ENCODE data around the gene LPCAT1. TPM values are rescaled to one million over a fixed set of nuclear protein-coding genes. Genes with fewer than 3 reads are reported as not detected.

LPCAT1 gene
- total and polyA plus RNA-seq, 10 of the 15 experiments (the other 5 are each of a cell fraction or from before 2014, with no cell fraction given), result 2.3 to 109 (median 72.7) TPM

- TF ChIP-seq CUX1 (IDR thresholded peaks at IDR 0.05; ENCODE audit: insufficient replicate concordance, low read depth, low read length), result peak; percentile 13
- peak; percentile 89 for TF ChIP-seq RELA (IDR thresholded peaks at IDR 0.05; ENCODE audit: borderline replicate concordance, partially characterized antibody)
- TF ChIP-seq EP300 (IDR thresholded peaks at IDR 0.05; ENCODE audit: borderline replicate concordance in 1 of 2, control insufficient read depth in 1 of 2, low read depth in 2 of 2, low read length in 2 of 2), result no peak
- TF ChIP-seq BCL3 (IDR thresholded peaks at IDR 0.05; ENCODE audit: borderline replicate concordance, insufficient read depth, low read depth, low read length, poor library complexity, severe bottlenecking), result peak; percentile 59
- TF ChIP-seq MTA3 (IDR thresholded peaks at IDR 0.05; ENCODE audit: borderline replicate concordance, low read length), result no peak
- TF ChIP-seq IKZF1 (conservative IDR thresholded peaks at IDR 0.05), result 0 out of 2 replicates have a peak, but pooled peaks have one; percentile 34
- peak; percentile 36; the same call in 1 of the 2 replicates for TF ChIP-seq NBN (IDR thresholded peaks at IDR 0.05)
- no peak for TF ChIP-seq MYB (IDR thresholded peaks at IDR 0.05; ENCODE audit: borderline replicate concordance, low read depth, low read length)
- TF ChIP-seq NRF1 (conservative IDR thresholded peaks at IDR 0.05; ENCODE audit: low read depth, low read length), result no peak
- TF ChIP-seq RAD51 (IDR thresholded peaks at IDR 0.05), result no peak
- peak; percentile 78 for TF ChIP-seq POLR2AphosphoS5 (IDR thresholded peaks at IDR 0.05; ENCODE audit: low read length)
- TF ChIP-seq BACH1 (IDR thresholded peaks at IDR 0.05; ENCODE audit: borderline replicate concordance), result no peak
- no peak for TF ChIP-seq CREB1 (IDR thresholded peaks at IDR 0.05; ENCODE audit: low read depth)
- TF ChIP-seq HCFC1 (IDR thresholded peaks at IDR 0.05; ENCODE audit: low read length), result no peak
- no peak for TF ChIP-seq RCOR1 (conservative IDR thresholded peaks at IDR 0.05; ENCODE audit: low read depth, low read length)
- TF ChIP-seq PRDM15 (CRISPR knock-in tag; IDR thresholded peaks at IDR 0.05), result 0 out of 2 replicates have a peak, but pooled peaks have one; percentile 10
Measured at GRCh38 chr5:1497242-1497777, 26.4 kb downstream of the LPCAT1 start (continued).
